DOHH2 (cell line): ENCODE data around the gene HMGXB3.
"Not testable (repeated sequence)": the region's sequence is repeated elsewhere in the genome, so short reads cannot be mapped to it uniquely, and the experiment has no call there.

Experiments
- H3F3A ChIP-seq: fragments of 200-600 bp; sonication (generic), shearing (Covaris generic); 2 replicates; pipeline ENCODE4 v1.6.0; 2016; ENCODE audit warnings: antibody characterized with exemption, mild to moderate bottlenecking; ENCODE audit not compliant: control insufficient read depth, insufficient read depth
- H3K27ac ChIP-seq: fragments of 200-600 bp; sonication (generic); 2 replicates; pipeline ENCODE4 v1.5.1; 2014; ENCODE audit warnings: low read depth, mild to moderate bottlenecking, low read length, moderate library complexity
- H3K27me3 ChIP-seq: fragments of 200-600 bp; sonication (generic); 2 replicates; pipeline ENCODE4 v1.6.1; 2014; ENCODE audit warnings: mild to moderate bottlenecking, low read length, mixed read lengths; ENCODE audit not compliant: control insufficient read depth
- H3K36me3 ChIP-seq: fragments of 200-600 bp; sonication (generic); 2 replicates; pipeline ENCODE4 v1.6.1; 2014; ENCODE audit warnings: mild to moderate bottlenecking, low read length, moderate library complexity, mixed read lengths; ENCODE audit not compliant: control insufficient read depth
- H3K4me1 ChIP-seq: fragments of 200-600 bp; sonication (generic); 2 replicates; pipeline ENCODE4 v1.6.1; 2014; ENCODE audit warnings: mild to moderate bottlenecking, low read length, mixed read lengths; ENCODE audit not compliant: control insufficient read depth
- H3K4me2 ChIP-seq: fragments of 200-600 bp; sonication (generic); 2 replicates; pipeline ENCODE4 v1.6.0; 2014; ENCODE audit warnings: mild to moderate bottlenecking, low read length, moderate library complexity
- H3K4me3 ChIP-seq: fragments of 200-600 bp; sonication (generic); 2 replicates; pipeline ENCODE4 v1.5.1; 2014; ENCODE audit warnings: mild to moderate bottlenecking, low read length, mixed read lengths
- H3K79me2 ChIP-seq: fragments of 200-600 bp; sonication (generic); 2 replicates; pipeline ENCODE4 v1.6.1; 2014; ENCODE audit warnings: mild to moderate bottlenecking, low read length, mixed read lengths; ENCODE audit not compliant: control insufficient read depth
- H3K9me2 ChIP-seq: fragments of 200-600 bp; sonication (generic); replicated peaks from 2 replicates; pipeline ENCODE4 v1.6.1; 2014; ENCODE audit warnings: mild to moderate bottlenecking, low read length, mixed read lengths; ENCODE audit not compliant: control insufficient read depth
- H3K9me3 ChIP-seq: fragments of 200-600 bp; sonication (generic); 2 replicates; pipeline ENCODE4 v1.6.1; 2014; ENCODE audit warnings: antibody characterized with exemption, low read length, mixed read lengths; ENCODE audit not compliant: control insufficient read depth, insufficient read depth
- H4K20me1 ChIP-seq: fragments of 200-600 bp; sonication (generic); 2 replicates; pipeline ENCODE4 v1.6.0; 2014; ENCODE audit warnings: low read depth, mild to moderate bottlenecking, antibody characterized with exemption, low read length, moderate library complexity; ENCODE audit not compliant: control insufficient read depth, insufficient read depth
- EZH2phosphoT487 ChIP-seq: fragments of 200-600 bp; sonication (generic); IDR thresholded peaks from 2 replicates; pipeline ENCODE4 v1.6.1; 2017; ENCODE audit warnings: borderline replicate concordance, mild to moderate bottlenecking, antibody characterized with exemption, low read length, moderate library complexity, mixed read lengths
- TF ChIP-seq, protein P1 (sequence below): fragments of 200-600 bp; sonication (generic); IDR thresholded peaks from one replicate; pipeline ENCODE4 v1.5.1; 2014; ENCODE audit warnings: antibody characterized with exemption, mild to moderate bottlenecking, low read depth, low read length; ENCODE audit not compliant: poor library complexity, severe bottlenecking

The HMGXB3 gene

GRCh38 chr5:150046031-150046430 is 45.5 kb downstream of the HMGXB3 start:
- Histone ChIP-seq H3K9me2 (no peaks in the 10 kb centered on the region), H3K4me2 (no peak overlapping the region), H3K4me3 (no peak overlapping the region), H3K27me3 (no peaks in the 10 kb centered on the region), H3K4me1 (no peaks in the 10 kb centered on the region), H3K9me3 (no peaks in the 10 kb centered on the region), H3F3A (no peaks in the 10 kb centered on the region), H3K79me2 (no peaks in the 10 kb centered on the region), H3K27ac (no peak overlapping the region), H4K20me1 (peaks cover 3% of the 10 kb centered on the region; the same call in 1 of the 2 replicates), H3K36me3 (peaks cover 91% of the 10 kb centered on the region)
- TF ChIP-seq EZH2phosphoT487, result no peak
- TF ChIP-seq, protein P1, sequence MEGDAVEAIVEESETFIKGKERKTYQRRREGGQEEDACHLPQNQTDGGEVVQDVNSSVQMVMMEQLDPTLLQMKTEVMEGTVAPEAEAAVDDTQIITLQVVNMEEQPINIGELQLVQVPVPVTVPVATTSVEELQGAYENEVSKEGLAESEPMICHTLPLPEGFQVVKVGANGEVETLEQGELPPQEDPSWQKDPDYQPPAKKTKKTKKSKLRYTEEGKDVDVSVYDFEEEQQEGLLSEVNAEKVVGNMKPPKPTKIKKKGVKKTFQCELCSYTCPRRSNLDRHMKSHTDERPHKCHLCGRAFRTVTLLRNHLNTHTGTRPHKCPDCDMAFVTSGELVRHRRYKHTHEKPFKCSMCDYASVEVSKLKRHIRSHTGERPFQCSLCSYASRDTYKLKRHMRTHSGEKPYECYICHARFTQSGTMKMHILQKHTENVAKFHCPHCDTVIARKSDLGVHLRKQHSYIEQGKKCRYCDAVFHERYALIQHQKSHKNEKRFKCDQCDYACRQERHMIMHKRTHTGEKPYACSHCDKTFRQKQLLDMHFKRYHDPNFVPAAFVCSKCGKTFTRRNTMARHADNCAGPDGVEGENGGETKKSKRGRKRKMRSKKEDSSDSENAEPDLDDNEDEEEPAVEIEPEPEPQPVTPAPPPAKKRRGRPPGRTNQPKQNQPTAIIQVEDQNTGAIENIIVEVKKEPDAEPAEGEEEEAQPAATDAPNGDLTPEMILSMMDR, result no peak

- H3K27ac ChIP-seq, H4K20me1 ChIP-seq, H3K9me2 ChIP-seq, H3K4me2 ChIP-seq, H3F3A ChIP-seq, H3K9me3 ChIP-seq, H3K79me2 ChIP-seq, H3K27me3 ChIP-seq, H3K4me1 ChIP-seq, H3K4me3 ChIP-seq: not testable (repeated sequence)
- H3K36me3 ChIP-seq, result peaks cover 80% of the 10 kb centered on the region
Measured at GRCh38 chr5:150050172-150050811, 49.8 kb downstream of the HMGXB3 start.

DNA sequence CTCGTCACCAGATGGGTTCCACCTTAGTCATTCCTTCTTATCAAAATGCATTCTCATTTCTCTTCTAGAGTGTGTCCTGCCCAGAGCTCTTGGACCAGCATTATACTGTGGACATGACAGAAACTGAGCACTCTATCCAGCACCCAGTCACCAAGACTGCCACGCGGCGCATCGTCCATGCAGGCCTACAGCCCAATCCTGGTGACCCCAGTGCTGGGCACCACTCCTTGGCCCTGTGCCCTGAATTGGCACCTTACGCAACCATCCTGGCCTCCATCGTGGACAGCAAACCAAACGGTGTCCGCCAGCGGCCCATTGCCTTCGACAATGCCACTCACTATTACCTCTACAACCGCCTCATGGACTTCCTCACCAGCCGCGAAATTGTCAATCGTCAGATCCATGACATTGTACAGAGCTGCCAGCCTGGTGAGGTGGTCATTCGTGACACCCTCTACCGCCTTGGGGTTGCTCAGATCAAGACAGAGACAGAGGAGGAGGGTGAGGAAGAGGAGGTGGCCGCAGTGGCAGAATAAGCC is 51.2 kb downstream of the HMGXB3 start:
- no peak overlapping the region for H3K27ac ChIP-seq
- H3F3A ChIP-seq, result no peaks in the 10 kb centered on the region
- H3K9me2 ChIP-seq, result no peaks in the 10 kb centered on the region
- no peak overlapping the region for H3K4me3 ChIP-seq
- H3K9me3 ChIP-seq, result no peaks in the 10 kb centered on the region
- H3K27me3 ChIP-seq, result no peaks in the 10 kb centered on the region
- peaks cover 74% of the 10 kb centered on the region for H3K36me3 ChIP-seq
- no peak for TF ChIP-seq EZH2phosphoT487
- TF ChIP-seq, protein P1, result no peak
- no peaks in the 10 kb centered on the region for H3K79me2 ChIP-seq
- no peaks in the 10 kb centered on the region for H4K20me1 ChIP-seq
- H3K4me1 ChIP-seq, result no peaks in the 10 kb centered on the region
- no peak overlapping the region for H3K4me2 ChIP-seq

GRCh38 chr5:150052226-150052955 is 51.9 kb downstream of the HMGXB3 start:
- TF ChIP-seq, protein P1, result no peak
- no peak for TF ChIP-seq EZH2phosphoT487
- no peak overlapping the region for H3K27ac ChIP-seq
- no peaks in the 10 kb centered on the region for H4K20me1 ChIP-seq

More at GRCh38 chr5:150052226-150052955, 51.9 kb downstream of the HMGXB3 start:
- H3K4me2 ChIP-seq, result no peak overlapping the region
- no peaks in the 10 kb centered on the region for H3F3A ChIP-seq
- H3K36me3 ChIP-seq, result peaks cover 69% of the 10 kb centered on the region
- H3K4me1 ChIP-seq, result no peaks in the 10 kb centered on the region
- no peaks in the 10 kb centered on the region for H3K9me3 ChIP-seq
- H3K9me2 ChIP-seq, result no peaks in the 10 kb centered on the region
- no peaks in the 10 kb centered on the region for H3K79me2 ChIP-seq
- no peak overlapping the region for H3K4me3 ChIP-seq
- no peaks in the 10 kb centered on the region for H3K27me3 ChIP-seq
